MM.1S (cell line): ENCODE measurements around the gene KXD1.

Source experiments
- DNase-seq: peaks from one replicate; pipeline ENCODE4 v3.0.0-alpha.2; 2015
- H2AFZ ChIP-seq: fragments of 300-600 bp; sonication (generic); 2 replicates; pipeline ENCODE4 v1.6.0; 2016; ENCODE audit warnings: antibody characterized with exemption, low read length
- H3F3A ChIP-seq: fragments of 300-600 bp; sonication (generic); 2 replicates; pipeline ENCODE4 v1.6.1; 2016; ENCODE audit warnings: mild to moderate bottlenecking, antibody characterized with exemption, low read length, moderate library complexity, mixed read lengths; ENCODE audit not compliant: insufficient read depth
- H3K27ac ChIP-seq: fragments of 300-600 bp; sonication (generic); 2 replicates; pipeline ENCODE4 v1.5.1; 2016; ENCODE audit warnings: mild to moderate bottlenecking, low read length
- H3K27me3 ChIP-seq: fragments of 300-600 bp; sonication (generic); replicated peaks from 2 replicates; pipeline ENCODE4 v1.6.0; 2016; ENCODE audit warnings: low read length; ENCODE audit not compliant: insufficient read depth
- H3K36me3 ChIP-seq: fragments of 300-600 bp; sonication (generic); replicated peaks from 2 replicates; pipeline ENCODE4 v1.6.1; 2016; ENCODE audit warnings: mild to moderate bottlenecking, low read length, mixed read lengths; ENCODE audit not compliant: insufficient read depth
- H3K4me1 ChIP-seq: fragments of 300-600 bp; sonication (generic); 2 replicates; pipeline ENCODE4 v1.6.1; 2016; ENCODE audit warnings: low read length, mixed read lengths
- H3K4me2 ChIP-seq: fragments of 300-600 bp; sonication (generic); 2 replicates; pipeline ENCODE4 v1.6.0; 2016; ENCODE audit warnings: low read depth, low read length
- H3K4me3 ChIP-seq: fragments of 300-600 bp; sonication (generic); 2 replicates; pipeline ENCODE4 v1.5.1; 2016; ENCODE audit warnings: low read length, mixed read lengths
- H3K79me2 ChIP-seq: fragments of 300-600 bp; sonication (generic); 2 replicates; pipeline ENCODE4 v1.6.1; 2016; ENCODE audit warnings: mixed run types, low read length, mixed read lengths
- H3K9ac ChIP-seq: fragments of 300-600 bp; sonication (generic); 2 replicates; pipeline ENCODE4 v1.6.1; 2016; ENCODE audit warnings: low read length, mixed read lengths
- H3K9me2 ChIP-seq: fragments of 300-600 bp; sonication (generic); replicated peaks from 2 replicates; pipeline ENCODE4 v1.6.1; 2016; ENCODE audit warnings: mild to moderate bottlenecking, low read length, mixed read lengths; ENCODE audit not compliant: insufficient read depth
- H3K9me3 ChIP-seq: fragments of 300-600 bp; sonication (generic); replicated peaks from 2 replicates; pipeline ENCODE4 v1.6.1; 2016; ENCODE audit warnings: mild to moderate bottlenecking, low read length, mixed read lengths; ENCODE audit not compliant: insufficient read depth
- H4K20me1 ChIP-seq: fragments of 300-600 bp; sonication (generic); 2 replicates; pipeline ENCODE4 v1.6.1; 2016; ENCODE audit warnings: mild to moderate bottlenecking, low read length, moderate library complexity, mixed read lengths; ENCODE audit not compliant: insufficient read depth
- EZH2 ChIP-seq: fragments of 300-600 bp; sonication (generic); optimal IDR thresholded peaks from 2 replicates; pipeline ENCODE3; 2017; ENCODE audit warnings: low read depth, mild to moderate bottlenecking, antibody characterized with exemption, low read length, mixed read lengths
- EZH2phosphoT487 ChIP-seq: fragments of 300-600 bp; sonication (generic); IDR thresholded peaks from 2 replicates; pipeline ENCODE4 v1.6.1; 2018; ENCODE audit warnings: antibody characterized with exemption, low read length
- TF ChIP-seq, protein P1 (sequence below): fragments of 300-600 bp; sonication (generic); IDR thresholded peaks from 2 replicates; pipeline ENCODE4 v1.5.1; 2016; ENCODE audit warnings: antibody characterized with exemption, low read length, mixed read lengths

KXD1 gene

DNA sequence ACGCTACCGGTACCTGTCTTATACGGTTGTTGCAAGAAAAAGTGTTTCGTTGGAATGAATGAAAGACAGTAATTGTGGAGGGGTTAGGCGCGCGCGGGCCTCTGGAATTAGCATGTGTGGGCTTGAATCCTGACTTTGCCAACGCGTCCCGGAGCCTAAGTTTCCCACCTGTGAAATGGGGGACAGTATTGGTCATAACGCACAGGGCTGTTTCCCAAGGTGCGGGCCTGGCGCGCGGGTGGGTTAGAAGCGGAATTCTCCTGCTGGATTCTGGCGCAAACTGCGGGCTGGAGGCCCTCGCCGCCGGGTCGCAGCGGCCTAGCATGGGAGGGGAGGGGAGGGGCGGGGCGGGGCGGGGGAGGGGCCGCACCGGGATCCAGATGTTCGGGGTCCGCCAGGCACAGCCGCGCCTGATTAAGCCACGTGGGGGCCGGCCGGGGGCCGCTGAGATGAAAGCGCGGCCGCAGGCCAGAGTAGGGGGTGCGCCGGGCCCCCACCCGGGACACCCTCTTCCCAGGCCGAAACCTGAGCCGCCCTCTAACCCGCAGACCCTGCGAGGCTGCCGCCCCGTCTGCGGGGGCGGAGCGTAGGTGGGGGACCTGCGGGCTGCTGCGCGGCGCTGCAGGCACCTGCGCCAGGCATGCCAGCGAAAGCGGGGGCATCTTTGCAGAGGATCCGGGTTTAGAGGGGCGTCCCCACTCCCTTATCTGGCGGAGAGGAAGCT lies 53.8 kb downstream of the KXD1 start:
- Histone ChIP-seq H3K9me3 (no peaks in the 10 kb centered on the region), H3K4me1 (no peaks in the 10 kb centered on the region), H3F3A (no peaks in the 10 kb centered on the region), H3K27me3 (peaks cover 92% of the 10 kb centered on the region), H3K36me3 (no peaks in the 10 kb centered on the region), H3K27ac (no peak overlapping the region), H3K9ac (no peak overlapping the region), H3K9me2 (no peaks in the 10 kb centered on the region), H2AFZ (no peak overlapping the region), H3K79me2 (no peaks in the 10 kb centered on the region), H3K4me2 (peak overlapping the region; percentile 57; the same call in 1 of the 2 replicates), H3K4me3 (no peak overlapping the region), H4K20me1 (no peaks in the 10 kb centered on the region)
- no peak for DNase-seq
- TF ChIP-seq EZH2 (no peak), EZH2phosphoT487 (no peak)
- TF ChIP-seq, protein P1, sequence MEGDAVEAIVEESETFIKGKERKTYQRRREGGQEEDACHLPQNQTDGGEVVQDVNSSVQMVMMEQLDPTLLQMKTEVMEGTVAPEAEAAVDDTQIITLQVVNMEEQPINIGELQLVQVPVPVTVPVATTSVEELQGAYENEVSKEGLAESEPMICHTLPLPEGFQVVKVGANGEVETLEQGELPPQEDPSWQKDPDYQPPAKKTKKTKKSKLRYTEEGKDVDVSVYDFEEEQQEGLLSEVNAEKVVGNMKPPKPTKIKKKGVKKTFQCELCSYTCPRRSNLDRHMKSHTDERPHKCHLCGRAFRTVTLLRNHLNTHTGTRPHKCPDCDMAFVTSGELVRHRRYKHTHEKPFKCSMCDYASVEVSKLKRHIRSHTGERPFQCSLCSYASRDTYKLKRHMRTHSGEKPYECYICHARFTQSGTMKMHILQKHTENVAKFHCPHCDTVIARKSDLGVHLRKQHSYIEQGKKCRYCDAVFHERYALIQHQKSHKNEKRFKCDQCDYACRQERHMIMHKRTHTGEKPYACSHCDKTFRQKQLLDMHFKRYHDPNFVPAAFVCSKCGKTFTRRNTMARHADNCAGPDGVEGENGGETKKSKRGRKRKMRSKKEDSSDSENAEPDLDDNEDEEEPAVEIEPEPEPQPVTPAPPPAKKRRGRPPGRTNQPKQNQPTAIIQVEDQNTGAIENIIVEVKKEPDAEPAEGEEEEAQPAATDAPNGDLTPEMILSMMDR, result no peak

DNA sequence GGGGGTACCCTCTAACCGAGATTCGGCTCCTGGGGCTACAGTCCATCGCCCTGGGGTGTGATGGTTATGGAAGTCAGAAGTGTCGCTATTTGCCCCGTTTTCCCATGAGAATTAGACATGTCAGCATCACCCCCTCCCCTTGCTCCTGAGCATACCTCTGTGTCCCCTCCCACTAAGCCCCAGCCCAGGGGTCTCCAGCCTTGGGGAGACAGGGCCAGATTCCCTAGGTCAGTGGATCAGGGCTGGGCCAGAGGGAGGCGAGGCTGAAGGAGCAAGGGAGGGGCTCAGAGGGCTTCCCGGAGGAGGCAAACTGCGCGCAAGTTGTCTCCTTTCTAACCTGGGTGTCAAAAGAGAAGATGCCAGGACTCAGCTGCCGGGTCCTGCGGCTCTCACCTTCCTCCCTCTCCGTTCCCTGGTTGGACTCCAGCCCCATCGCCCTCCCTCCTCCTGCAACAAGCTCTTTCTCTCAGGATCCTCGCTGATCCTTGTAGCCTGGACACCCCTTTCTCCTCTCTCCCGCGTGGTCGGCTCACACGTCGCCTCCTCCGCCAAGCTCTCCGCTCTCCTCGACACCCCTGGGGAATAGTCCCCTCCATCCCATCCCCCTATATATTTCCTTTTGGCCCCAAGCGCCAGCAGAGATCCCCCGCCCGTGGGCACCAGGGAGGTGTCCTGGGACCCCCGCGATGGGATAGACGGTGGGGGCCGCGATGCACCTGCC lies 54.5 kb downstream of the KXD1 start:
- H3K9ac ChIP-seq, result no peak overlapping the region
- no peaks in the 10 kb centered on the region for H4K20me1 ChIP-seq
- peak overlapping the region; percentile 57 for H3K4me2 ChIP-seq
- H3K9me3 ChIP-seq, result no peaks in the 10 kb centered on the region
- H2AFZ ChIP-seq, result no peak overlapping the region
- no peaks in the 10 kb centered on the region for H3K4me1 ChIP-seq
- H3K4me3 ChIP-seq, result peak overlapping the region; percentile 29
- H3K9me2 ChIP-seq, result no peaks in the 10 kb centered on the region
- peaks cover 98% of the 10 kb centered on the region for H3K27me3 ChIP-seq
- no peak for DNase-seq
- TF ChIP-seq, protein P1, result no peak
- TF ChIP-seq EZH2phosphoT487 (no peak), EZH2 (no peak)
- H3K36me3 ChIP-seq, result no peaks in the 10 kb centered on the region
- no peak overlapping the region for H3K27ac ChIP-seq
- H3K79me2 ChIP-seq, result no peaks in the 10 kb centered on the region
- no peaks in the 10 kb centered on the region for H3F3A ChIP-seq

DNA sequence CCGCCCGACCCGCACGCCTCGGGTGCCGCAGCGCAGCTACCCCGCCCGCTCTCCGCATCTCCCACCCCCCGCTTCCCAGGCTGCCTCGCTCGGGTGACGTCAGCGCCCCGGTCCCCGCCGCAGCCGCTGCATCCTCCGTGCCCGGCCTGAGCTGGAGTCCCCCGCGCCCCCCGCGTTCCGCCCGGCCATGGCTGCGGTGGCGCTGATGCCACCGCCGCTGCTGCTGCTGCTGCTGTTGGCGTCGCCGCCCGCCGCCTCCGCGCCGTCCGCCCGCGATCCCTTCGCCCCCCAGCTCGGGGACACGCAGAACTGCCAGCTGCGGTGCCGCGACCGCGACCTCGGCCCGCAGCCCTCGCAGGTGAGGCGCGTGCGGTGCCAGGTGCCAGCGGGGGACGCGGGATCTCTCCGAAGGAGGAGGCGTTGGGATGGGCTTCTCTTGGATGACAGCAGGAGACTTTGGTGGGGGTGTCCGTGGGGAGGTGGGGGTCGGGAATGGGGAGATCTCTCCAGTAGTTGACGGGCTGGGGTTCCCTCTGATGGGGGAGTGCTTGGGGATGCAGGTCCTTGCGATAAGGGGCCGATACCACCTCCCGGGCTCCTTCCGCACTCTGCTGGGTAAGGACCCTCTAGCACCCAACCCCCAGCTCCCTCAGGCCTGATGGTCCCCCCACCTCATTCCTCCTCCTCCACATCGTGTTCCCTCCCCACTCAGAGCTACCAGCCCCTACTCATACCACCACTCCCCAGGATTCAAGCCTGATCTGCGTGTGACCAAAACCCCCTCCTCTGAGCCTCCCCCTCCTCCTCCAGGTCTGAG lies 55.3 kb downstream of the KXD1 start, which contains the start of gene TMEM59L:
TSS of gene TMEM59L (plus strand) at position 99 of the 817 bp plus-strand sequence. CDS start at position 188, 89 bp downstream.
- Histone ChIP-seq H3K27ac (no peak within 1 kb of the TSS), H3K4me3 (peak within 1 kb of the TSS; percentile 29), H3K9ac (no peak within 1 kb of the TSS), H4K20me1 (no peaks in the 10 kb centered on the region), H3K79me2 (no peaks in the 10 kb centered on the region), H3K27me3 (peaks cover 98% of the 10 kb centered on the region), H2AFZ (no peak within 1 kb of the TSS), H3K9me3 (no peaks in the 10 kb centered on the region), H3K4me1 (no peaks in the 10 kb centered on the region), H3K36me3 (no peaks in the 10 kb centered on the region), H3K4me2 (peak within 1 kb of the TSS; percentile 57), H3F3A (no peaks in the 10 kb centered on the region), H3K9me2 (no peaks in the 10 kb centered on the region)
- DNase-seq, result no peak
- TF ChIP-seq, protein P1, result no peak
- TF ChIP-seq EZH2phosphoT487, result no peak
- peak; percentile 70 for TF ChIP-seq EZH2
